Neural progenitor cell (in vitro differentiated cells): Measurements from ENCODE around the gene GATA5. TPM values are rescaled to one million over a fixed set of nuclear protein-coding genes. Genes with fewer than 3 reads are reported as not detected.
A peak's percentile ranks its signal among the peaks of the same experiment; 100 is the strongest.

ENCODE experiments used
- DNase-seq: peaks from one replicate; pipeline ENCODE4 v3.0.0-alpha.2; 2016; ENCODE audit warnings: low spot score
- H2AFZ ChIP-seq: fragments of 200-600 bp; sonication (generic); replicated peaks from 2 replicates; pipeline ENCODE4 v1.6.1; 2016; ENCODE audit warnings: antibody characterized with exemption
- H3F3A ChIP-seq: fragments of 200-600 bp; sonication (generic); 2 replicates; pipeline ENCODE4 v1.6.1; 2016; ENCODE audit warnings: antibody characterized with exemption, low read depth
- H3K27ac ChIP-seq: fragments of 200-600 bp; sonication (generic); 2 replicates; pipeline ENCODE4 v1.5.1; 2016; ENCODE audit warnings: mild to moderate bottlenecking
- H3K27me3 ChIP-seq: fragments of 200-600 bp; sonication (generic); 2 replicates; pipeline ENCODE4 v1.6.1; 2016; ENCODE audit warnings: mild to moderate bottlenecking, moderate library complexity
- H3K36me3 ChIP-seq: fragments of 200-600 bp; sonication (generic); 2 replicates; pipeline ENCODE4 v1.5.1; 2016
- H3K4me1 ChIP-seq: fragments of 200-600 bp; sonication (generic); 2 replicates; pipeline ENCODE4 v1.6.1; 2016; ENCODE audit warnings: mixed run types
- H3K4me2 ChIP-seq: fragments of 200-600 bp; sonication (generic); 2 replicates; pipeline ENCODE4 v1.6.1; 2016
- H3K4me3 ChIP-seq: fragments of 200-600 bp; sonication (generic); 2 replicates; pipeline ENCODE4 v1.5.1; 2016
- H3K79me2 ChIP-seq: fragments of 200-600 bp; sonication (generic); 2 replicates; pipeline ENCODE4 v1.6.1; 2016; ENCODE audit warnings: low read depth
- H3K9ac ChIP-seq: fragments of 200-600 bp; sonication (generic); 2 replicates; pipeline ENCODE4 v1.6.1; 2016
- H3K9me3 ChIP-seq: fragments of 200-600 bp; sonication (generic); 2 replicates; pipeline ENCODE4 v1.5.1; 2016; ENCODE audit warnings: low read depth
- H4K20me1 ChIP-seq: fragments of 200-600 bp; sonication (generic); 2 replicates; pipeline ENCODE4 v1.6.1; 2016; ENCODE audit warnings: low read depth
- H3K27ac Mint-ChIP-seq: 3 replicates; pipeline ENCODE4 v1.8.0; 2021; ENCODE audit warnings: mixed read lengths
- H3K27me3 Mint-ChIP-seq: 2 replicates; pipeline ENCODE4 v1.8.0; 2022; ENCODE audit warnings: low read depth, mild to moderate bottlenecking, inconsistent platforms, moderate library complexity, mixed read lengths; ENCODE audit not compliant: insufficient read depth
- H3K36me3 Mint-ChIP-seq: 3 replicates; pipeline ENCODE4 v1.8.0; 2021; ENCODE audit warnings: mixed read lengths
- H3K4me1 Mint-ChIP-seq: 3 replicates; pipeline ENCODE4 v1.8.0; 2021; ENCODE audit warnings: mixed read lengths
- H3K4me3 Mint-ChIP-seq: 3 replicates; pipeline ENCODE4 v1.8.0; 2021; ENCODE audit warnings: mild to moderate bottlenecking, moderate library complexity, mixed read lengths
- H3K9me3 Mint-ChIP-seq: 3 replicates; pipeline ENCODE4 v1.8.0; 2020; ENCODE audit warnings: mixed read lengths
- EZH2 ChIP-seq: fragments of 200-600 bp; sonication (generic); IDR thresholded peaks from 2 replicates; pipeline ENCODE4 v1.6.1; 2017; ENCODE audit warnings: antibody characterized with exemption, mild to moderate bottlenecking, moderate library complexity
- EZH2phosphoT487 ChIP-seq: fragments of 200-600 bp; sonication (generic); IDR thresholded peaks from 2 replicates; pipeline ENCODE4 v1.6.1; 2017; ENCODE audit warnings: antibody characterized with exemption
- total RNA-seq: library from RNA; depleted of rRNA; stranded (reverse); fragments of >200 nt; gene quantifications from 2 replicates; pipeline ENCODE4 v1.2.3, GENCODE V29; 2015; ENCODE audit warnings: low replicate concordance
- TF ChIP-seq, protein P1 (sequence below): fragments of 200-600 bp; sonication (generic); IDR thresholded peaks from 2 replicates; pipeline ENCODE4 v1.5.1; 2017; ENCODE audit warnings: antibody characterized with exemption, mild to moderate bottlenecking

GATA5 gene
- total RNA-seq, 1 donor from 2014 or later, result not detected

GRCh38 chr20:62464990-62465389, 10.8 kb downstream of the GATA5 start:
- Histone ChIP-seq H3F3A (peaks cover 2% of the 10 kb centered on the region), H4K20me1 (no peaks in the 10 kb centered on the region), H2AFZ (no peak overlapping the region), H3K9me3 (no peaks in the 10 kb centered on the region), H3K4me3 (no peak overlapping the region), H3K79me2 (no peaks in the 10 kb centered on the region), H3K36me3 (no peaks in the 10 kb centered on the region), H3K9ac (no peak overlapping the region), H3K27ac (no peak overlapping the region), H3K4me2 (no peak overlapping the region), H3K4me1 (peaks cover 4% of the 10 kb centered on the region), H3K27me3 (peaks cover 5% of the 10 kb centered on the region)
- DNase-seq, result no peak
- Mint-ChIP-seq H3K4me3 (no peak overlapping the region), H3K27ac (no peak overlapping the region), H3K36me3 (no peaks in the 10 kb centered on the region), H3K4me1 (peaks cover 11% of the 10 kb centered on the region), H3K27me3 (peaks cover 9% of the 10 kb centered on the region), H3K9me3 (no peaks in the 10 kb centered on the region)
- TF ChIP-seq, protein P1, sequence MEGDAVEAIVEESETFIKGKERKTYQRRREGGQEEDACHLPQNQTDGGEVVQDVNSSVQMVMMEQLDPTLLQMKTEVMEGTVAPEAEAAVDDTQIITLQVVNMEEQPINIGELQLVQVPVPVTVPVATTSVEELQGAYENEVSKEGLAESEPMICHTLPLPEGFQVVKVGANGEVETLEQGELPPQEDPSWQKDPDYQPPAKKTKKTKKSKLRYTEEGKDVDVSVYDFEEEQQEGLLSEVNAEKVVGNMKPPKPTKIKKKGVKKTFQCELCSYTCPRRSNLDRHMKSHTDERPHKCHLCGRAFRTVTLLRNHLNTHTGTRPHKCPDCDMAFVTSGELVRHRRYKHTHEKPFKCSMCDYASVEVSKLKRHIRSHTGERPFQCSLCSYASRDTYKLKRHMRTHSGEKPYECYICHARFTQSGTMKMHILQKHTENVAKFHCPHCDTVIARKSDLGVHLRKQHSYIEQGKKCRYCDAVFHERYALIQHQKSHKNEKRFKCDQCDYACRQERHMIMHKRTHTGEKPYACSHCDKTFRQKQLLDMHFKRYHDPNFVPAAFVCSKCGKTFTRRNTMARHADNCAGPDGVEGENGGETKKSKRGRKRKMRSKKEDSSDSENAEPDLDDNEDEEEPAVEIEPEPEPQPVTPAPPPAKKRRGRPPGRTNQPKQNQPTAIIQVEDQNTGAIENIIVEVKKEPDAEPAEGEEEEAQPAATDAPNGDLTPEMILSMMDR, result no peak
- no peak for TF ChIP-seq EZH2phosphoT487

GRCh38 chr20:62464425-62464770, 11.4 kb downstream of the GATA5 start:
- H4K20me1 ChIP-seq, result no peaks in the 10 kb centered on the region
- H3K9ac ChIP-seq, result no peak overlapping the region
- H3K36me3 Mint-ChIP-seq, result no peaks in the 10 kb centered on the region
- TF ChIP-seq EZH2, result no peak
- no peak for TF ChIP-seq EZH2phosphoT487
- TF ChIP-seq, protein P1, result no peak
- H3K4me1 Mint-ChIP-seq, result peaks cover 6% of the 10 kb centered on the region
- no peak overlapping the region for H3K27ac Mint-ChIP-seq
- H3K9me3 Mint-ChIP-seq, result no peaks in the 10 kb centered on the region
- no peak overlapping the region for H2AFZ ChIP-seq
- no peaks in the 10 kb centered on the region for H3K9me3 ChIP-seq
- H3K27me3 Mint-ChIP-seq, result peaks cover 7% of the 10 kb centered on the region
- H3K4me2 ChIP-seq, result no peak overlapping the region
- peaks cover 5% of the 10 kb centered on the region for H3K27me3 ChIP-seq
- no peak for DNase-seq
- no peaks in the 10 kb centered on the region for H3K4me1 ChIP-seq
- no peak overlapping the region for H3K4me3 ChIP-seq
- no peaks in the 10 kb centered on the region for H3F3A ChIP-seq
- no peaks in the 10 kb centered on the region for H3K36me3 ChIP-seq
- no peak overlapping the region for H3K27ac ChIP-seq
- no peaks in the 10 kb centered on the region for H3K79me2 ChIP-seq
- no peak overlapping the region for H3K4me3 Mint-ChIP-seq

GRCh38 chr20:62463651-62464424, 12.0 kb downstream of the GATA5 start:
- no peaks in the 10 kb centered on the region for H3K9me3 Mint-ChIP-seq
- no peaks in the 10 kb centered on the region for H3K36me3 Mint-ChIP-seq
- no peaks in the 10 kb centered on the region for H3F3A ChIP-seq
- H3K36me3 ChIP-seq, result no peaks in the 10 kb centered on the region
- no peak overlapping the region for H3K4me3 ChIP-seq
- H2AFZ ChIP-seq, result no peak overlapping the region
- peaks cover 6% of the 10 kb centered on the region for H3K4me1 Mint-ChIP-seq
- no peak for TF ChIP-seq EZH2
- TF ChIP-seq, protein P1, result no peak
- TF ChIP-seq EZH2phosphoT487, result no peak
- H3K9ac ChIP-seq, result no peak overlapping the region
- no peaks in the 10 kb centered on the region for H3K9me3 ChIP-seq
- no peak overlapping the region for H3K27ac Mint-ChIP-seq
- H4K20me1 ChIP-seq, result no peaks in the 10 kb centered on the region
- H3K27me3 ChIP-seq, result no peaks in the 10 kb centered on the region
- no peak for DNase-seq
- peak overlapping the region; percentile 7 for H3K4me3 Mint-ChIP-seq
- H3K4me2 ChIP-seq, result no peak overlapping the region
- H3K27me3 Mint-ChIP-seq, result peaks cover 7% of the 10 kb centered on the region
- no peak overlapping the region for H3K27ac ChIP-seq
- H3K79me2 ChIP-seq, result no peaks in the 10 kb centered on the region
- no peaks in the 10 kb centered on the region for H3K4me1 ChIP-seq
